C1 segment of cervical spinal cord (tissue), 14 donors: ENCODE data around the gene ITPR2.
A peak's percentile ranks its signal among the peaks of the same experiment; 100 is the strongest.

ENCODE experiments used
- DNase-seq, 14 donors: peaks; one replicate each; lab custom pipeline; 2025; lab: John Stamatoyannopoulos, UW

The ITPR2 gene

GRCh38 chr12:26705851-26706250 lies 127.1 kb downstream of the ITPR2 start:
- no peak for DNase-seq

- DNase-seq: peak in 2 of 14 donors; percentile 1 to 10
Observed at GRCh38 chr12:26704684-26705460, 128.1 kb downstream of the ITPR2 start.

GRCh38 chr12:26704214-26704613 lies 128.8 kb downstream of the ITPR2 start:
- no peak for DNase-seq

- DNase-seq: no peak
Observed at GRCh38 chr12:26702741-26703140, 130.3 kb downstream of the ITPR2 start.

- peak in 1 of 14 donors; percentile 11 for DNase-seq
Observed at GRCh38 chr12:26701604-26702215, 131.3 kb downstream of the ITPR2 start.

- DNase-seq: peak in 1 of 14 donors; percentile 5
Observed at GRCh38 chr12:26700430-26700829, 132.6 kb downstream of the ITPR2 start.

GRCh38 chr12:26699237-26699636 lies 133.8 kb downstream of the ITPR2 start:
- DNase-seq: no peak

- no peak for DNase-seq
Observed at GRCh38 chr12:26698186-26698585, 134.8 kb downstream of the ITPR2 start.

- DNase-seq: no peak
Observed at GRCh38 chr12:26697217-26697616, 135.8 kb downstream of the ITPR2 start.

GRCh38 chr12:26696613-26697092 lies 136.3 kb downstream of the ITPR2 start:
- DNase-seq: no peak

GRCh38 chr12:26696048-26696612 lies 136.9 kb downstream of the ITPR2 start:
- DNase-seq: no peak

- no peak for DNase-seq
Observed at GRCh38 chr12:26694402-26694801, 138.6 kb downstream of the ITPR2 start.

GRCh38 chr12:26692407-26692806 lies 140.6 kb downstream of the ITPR2 start:
- no peak for DNase-seq

- peak in 5 of 14 donors; percentile 5 to 46 (median 11) for DNase-seq
Observed at GRCh38 chr12:26691234-26691970, 141.6 kb downstream of the ITPR2 start.

- DNase-seq: no peak
Observed at GRCh38 chr12:26690601-26691000, 142.4 kb downstream of the ITPR2 start.

GRCh38 chr12:26689281-26689841 lies 143.6 kb downstream of the ITPR2 start:
- DNase-seq: no peak

- DNase-seq: no peak
Observed at GRCh38 chr12:26688344-26688904, 144.6 kb downstream of the ITPR2 start.

- no peak for DNase-seq
Observed at GRCh38 chr12:26686408-26686807, 146.6 kb downstream of the ITPR2 start.

- DNase-seq: no peak
Observed at GRCh38 chr12:26684101-26684500, 148.9 kb downstream of the ITPR2 start.

- no peak for DNase-seq
Observed at GRCh38 chr12:26683443-26683842, 149.6 kb downstream of the ITPR2 start.

- no peak for DNase-seq
Observed at GRCh38 chr12:26680727-26681455, 152.1 kb downstream of the ITPR2 start.
